CD4-positive, alpha-beta T cell treated with Interleukin-15 for 4 hours (primary cell): ENCODE measurements around the gene ZNF384.

Experiments
- DNase-seq: peaks from one replicate; pipeline ENCODE4 v3.0.0-alpha.2; 2020; ENCODE audit warnings: low spot score

Gene ZNF384

GRCh38 chr12:6620137-6620884, 68.9 kb downstream of the ZNF384 start:
- DNase-seq, result no peak

- DNase-seq, result no peak
These were observed 70.5 kb downstream of the ZNF384 start for GRCh38 chr12:6618483-6619225.
